H9 (cell line): Measurements from ENCODE around the gene C18orf63. TPM values are rescaled to one million over a fixed set of nuclear protein-coding genes. Genes with fewer than 3 reads are reported as not detected.

ENCODE experiments used
- DNase-seq: peaks from one replicate; pipeline ENCODE4 v3.0.0-alpha.2; 2017
- H2AFZ ChIP-seq: one replicate; pipeline ENCODE4 v1.6.1; 2013; ENCODE audit warnings: mild to moderate bottlenecking, low read length, control low read depth, moderate library complexity
- H2AK5ac ChIP-seq: 2 replicates; pipeline ENCODE4 v1.6.1; 2013; ENCODE audit warnings: low read length, control low read depth, mixed read lengths; ENCODE audit not compliant: insufficient read length
- H2BK120ac ChIP-seq: one replicate; pipeline ENCODE4 v1.6.1; 2013; ENCODE audit warnings: low read depth, mild to moderate bottlenecking, low read length, control low read depth, inconsistent platforms; ENCODE audit not compliant: poor library complexity, severe bottlenecking
- H2BK12ac ChIP-seq: 2 replicates; pipeline ENCODE4 v1.6.1; 2013; ENCODE audit warnings: low read length, control low read depth, mixed read lengths, low read depth; ENCODE audit not compliant: insufficient read length
- H2BK15ac ChIP-seq: 2 replicates; pipeline ENCODE4 v1.6.1; 2013; ENCODE audit warnings: low read depth, low read length, control low read depth
- H2BK20ac ChIP-seq: one replicate; pipeline ENCODE4 v1.6.1; 2013; ENCODE audit warnings: low read depth, mild to moderate bottlenecking, low read length, control low read depth, inconsistent platforms; ENCODE audit not compliant: poor library complexity, severe bottlenecking
- H2BK5ac ChIP-seq: 2 replicates; pipeline ENCODE4 v1.6.1; 2013; ENCODE audit warnings: low read length, control low read depth, mixed read lengths; ENCODE audit not compliant: insufficient read length
- H3K14ac ChIP-seq: 2 replicates; pipeline ENCODE4 v1.6.1; 2013; ENCODE audit warnings: low read length, control low read depth; ENCODE audit not compliant: insufficient read depth
- H3K18ac ChIP-seq: 2 replicates; pipeline ENCODE4 v1.6.1; 2013; ENCODE audit warnings: low read depth, mild to moderate bottlenecking, mixed read lengths, low read length, control low read depth; ENCODE audit not compliant: insufficient read length
- H3K23ac ChIP-seq: 2 replicates; pipeline ENCODE4 v1.6.1; 2013; ENCODE audit warnings: low read length, control low read depth, mixed read lengths, low read depth; ENCODE audit not compliant: insufficient read length
- H3K23me2 ChIP-seq: 2 replicates; pipeline ENCODE4 v1.6.1; 2013; ENCODE audit warnings: low read depth, mild to moderate bottlenecking, mixed read lengths, low read length, control low read depth; ENCODE audit not compliant: insufficient read length, poor library complexity, severe bottlenecking
- H3K27ac ChIP-seq: 2 replicates; pipeline ENCODE4 v1.5.1; 2013; ENCODE audit warnings: low read length, control low read depth, mixed read lengths, low read depth; ENCODE audit not compliant: insufficient read length
- H3K27me3 ChIP-seq: 2 replicates; pipeline ENCODE4 v1.6.1; 2013; ENCODE audit warnings: low read length, control low read depth, inconsistent platforms; ENCODE audit not compliant: insufficient read depth
- H3K4ac ChIP-seq: 2 replicates; pipeline ENCODE4 v1.6.1; 2013; ENCODE audit warnings: low read depth, mild to moderate bottlenecking, control low read depth, inconsistent platforms, low read length, moderate library complexity
- H3K4me1 ChIP-seq: 2 replicates; pipeline ENCODE4 v1.6.1; 2013; ENCODE audit warnings: low read length, control low read depth, inconsistent platforms; ENCODE audit not compliant: insufficient read depth
- H3K4me2 ChIP-seq: 2 replicates; pipeline ENCODE4 v1.6.1; 2013; ENCODE audit warnings: low read length, control low read depth, mixed read lengths; ENCODE audit not compliant: insufficient read length, insufficient read depth
- H3K56ac ChIP-seq: 2 replicates; pipeline ENCODE4 v1.6.1; 2013; ENCODE audit warnings: low read depth, mild to moderate bottlenecking, mixed read lengths, low read length, control low read depth; ENCODE audit not compliant: insufficient read length
- H3K79me1 ChIP-seq: 2 replicates; pipeline ENCODE4 v1.6.1; 2013; ENCODE audit warnings: low read depth, mild to moderate bottlenecking, moderate library complexity, low read length, control low read depth, inconsistent platforms; ENCODE audit not compliant: insufficient read depth, poor library complexity, severe bottlenecking
- H3K79me2 ChIP-seq: 2 replicates; pipeline ENCODE4 v1.6.1; 2013; ENCODE audit warnings: low read length, control low read depth, inconsistent platforms; ENCODE audit not compliant: insufficient read depth
- H3K9ac ChIP-seq: 2 replicates; pipeline ENCODE4 v1.6.1; 2013; ENCODE audit warnings: low read length, control low read depth, mixed read lengths; ENCODE audit not compliant: insufficient read length; ENCODE audit errors: extremely low read depth
- H3K9me3 ChIP-seq: one replicate; pipeline ENCODE4 v1.6.1; 2013; ENCODE audit warnings: low read depth, low read length, inconsistent platforms; ENCODE audit not compliant: control insufficient read depth
- H3T11ph ChIP-seq: one replicate; pipeline ENCODE4 v1.6.1; 2013; ENCODE audit warnings: mild to moderate bottlenecking, low read length, control low read depth, inconsistent platforms
- H4K20me1 ChIP-seq: one replicate; pipeline ENCODE4 v1.6.1; 2013; ENCODE audit not compliant: control insufficient read depth, insufficient read length, insufficient read depth
- H4K5ac ChIP-seq: 2 replicates; pipeline ENCODE4 v1.6.1; 2013; ENCODE audit warnings: low read depth, mild to moderate bottlenecking, mixed read lengths, low read length, control low read depth; ENCODE audit not compliant: insufficient read length
- H4K8ac ChIP-seq: replicated peaks from 2 replicates; pipeline ENCODE4 v1.6.1; 2013; ENCODE audit warnings: low read length, control low read depth, mixed read lengths, low read depth; ENCODE audit not compliant: insufficient read length
- H4K91ac ChIP-seq: 2 replicates; pipeline ENCODE4 v1.6.1; 2013; ENCODE audit warnings: low read depth, mild to moderate bottlenecking, moderate library complexity, mixed read lengths, low read length, control low read depth; ENCODE audit not compliant: insufficient read length
- H3K27ac Mint-ChIP-seq, 3 experiments: 2 replicates in 2 of 3; 3 replicates in 1 of 3; pipeline ENCODE4 v1.8.0; 2020 to 2021; ENCODE audit warnings: mixed read lengths in 3 of 3, mild to moderate bottlenecking in 1 of 3, moderate library complexity in 1 of 3
- H3K27me3 Mint-ChIP-seq: 2 replicates; pipeline ENCODE4 v1.8.0; 2021; ENCODE audit warnings: low read depth, mild to moderate bottlenecking, moderate library complexity, mixed read lengths
- H3K36me3 Mint-ChIP-seq, 3 experiments: 2 replicates in 2 of 3; 3 replicates in 1 of 3; pipeline ENCODE4 v1.8.0; 2020 to 2021; ENCODE audit warnings: low read depth in 3 of 3, mixed read lengths in 3 of 3; ENCODE audit not compliant: insufficient read depth in 1 of 3
- H3K4me1 Mint-ChIP-seq, 2 experiments: 2 replicates each; pipeline ENCODE4 v1.8.0; 2020; ENCODE audit warnings: mixed read lengths in 2 of 2
- H3K4me3 Mint-ChIP-seq, 2 experiments: 2 replicates in 1 of 2; 3 replicates in 1 of 2; pipeline ENCODE4 v1.8.0; 2020 to 2021; ENCODE audit warnings: mild to moderate bottlenecking in 2 of 2, mixed read lengths in 2 of 2, moderate library complexity in 1 of 2
- H3K9me3 Mint-ChIP-seq, 2 experiments: 2 replicates in 1 of 2; 3 replicates in 1 of 2; pipeline ENCODE4 v1.8.0; 2020; ENCODE audit warnings: mild to moderate bottlenecking in 2 of 2, mixed read lengths in 2 of 2, moderate library complexity in 1 of 2
- WGBS: extraction: QIAGEN DNeasy Blood & Tissue Kit; methylation state at CpG from one replicate; pipeline ENCODE4 v1.1.7; 2013; ENCODE audit warnings: missing lambda C conversion rate, low lambda C conversion rate, mixed read lengths; ENCODE audit not compliant: insufficient read length; ENCODE audit errors: extremely low coverage; 5-methylcytosine and 5-hydroxymethylcytosine counted together
- total RNA-seq: library from RNA; stranded (reverse); gene quantifications from 2 replicates; pipeline ENCODE4 v1.2.1, GENCODE V29; 2021
- TF ChIP-seq, protein P1 (sequence below): fragments of 200-600 bp; sonication (generic); conservative IDR thresholded peaks from 3 replicates; pipeline ENCODE4 v1.8.0; 2021; ENCODE audit warnings: antibody characterized with exemption, mild to moderate bottlenecking

Gene C18orf63
- total RNA-seq, 1 experiment from 2014 or later: not detected

DNA sequence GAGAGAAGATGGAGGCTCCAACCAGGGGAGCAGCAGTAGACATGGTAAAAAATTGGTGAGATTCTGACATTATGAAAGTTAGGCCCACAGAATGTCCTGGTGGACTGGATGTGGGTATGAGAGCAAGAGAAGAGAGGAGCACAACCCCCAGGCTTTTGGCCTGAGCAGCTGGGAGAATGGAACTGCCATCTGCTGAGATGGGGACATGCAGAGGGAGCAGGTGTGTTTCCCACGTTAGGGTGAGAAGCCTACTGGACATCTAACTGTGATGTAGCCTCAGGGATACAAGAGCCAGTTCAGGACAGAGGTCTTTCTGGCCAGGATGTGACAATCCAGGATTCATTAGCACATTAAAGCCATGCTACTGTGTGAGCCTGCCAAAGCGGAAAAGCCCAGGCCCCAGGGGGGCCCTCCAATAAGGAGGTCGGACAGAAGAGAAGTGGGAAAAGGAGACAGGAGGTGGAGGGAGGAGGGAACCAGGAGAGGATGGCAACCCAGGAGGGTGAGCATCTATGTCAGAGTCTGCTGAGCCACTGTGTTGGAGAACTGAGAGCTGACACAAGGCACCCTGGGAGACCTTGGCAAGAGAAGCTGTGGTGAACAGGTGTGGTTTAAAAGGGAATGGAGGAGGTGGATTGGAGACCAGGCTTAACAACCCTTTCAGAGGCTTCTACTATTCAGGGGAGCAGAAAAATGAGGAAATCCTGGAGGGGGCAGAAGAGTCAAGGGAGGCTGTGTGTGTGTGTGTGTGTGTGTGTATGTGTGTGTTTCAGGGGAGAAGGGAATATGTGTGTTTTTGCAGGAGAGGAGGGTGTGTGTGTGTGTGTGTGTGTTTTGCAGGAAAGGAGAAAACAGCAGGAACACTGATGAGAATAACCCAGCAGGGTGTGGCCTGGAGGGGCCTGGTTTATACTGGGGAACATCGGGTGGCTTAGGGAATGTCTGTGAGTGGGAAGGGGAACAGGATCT is 34.3 kb upstream of the C18orf63 start:
- no CpG with 5 or more reads among the region's 4 CpGs for WGBS
- Mint-ChIP-seq H3K4me1 (peaks cover 61 to 64% of the 10 kb centered on the region in 2 experiments), H3K27ac (peak overlapping the region; percentile 93 to 94 (median 94)), H3K36me3 (peaks cover 14 to 22% (median 16%) of the 10 kb centered on the region in 3 experiments), H3K4me3 (peak overlapping the region; percentile 26 to 64), H3K9me3 (no peaks in the 10 kb centered on the region), H3K27me3 (no peaks in the 10 kb centered on the region)
- peaks cover 6% of the 10 kb centered on the region for H3K79me1 ChIP-seq
- H3T11ph ChIP-seq: no peak overlapping the region
- no peak overlapping the region for H2BK15ac ChIP-seq
- no peak overlapping the region for H3K14ac ChIP-seq
- no peaks in the 10 kb centered on the region for H3K9me3 ChIP-seq
- H3K23me2 ChIP-seq: no peaks in the 10 kb centered on the region
- H3K18ac ChIP-seq: no peak overlapping the region
- H2BK5ac ChIP-seq: no peak overlapping the region
- TF ChIP-seq, protein P1, sequence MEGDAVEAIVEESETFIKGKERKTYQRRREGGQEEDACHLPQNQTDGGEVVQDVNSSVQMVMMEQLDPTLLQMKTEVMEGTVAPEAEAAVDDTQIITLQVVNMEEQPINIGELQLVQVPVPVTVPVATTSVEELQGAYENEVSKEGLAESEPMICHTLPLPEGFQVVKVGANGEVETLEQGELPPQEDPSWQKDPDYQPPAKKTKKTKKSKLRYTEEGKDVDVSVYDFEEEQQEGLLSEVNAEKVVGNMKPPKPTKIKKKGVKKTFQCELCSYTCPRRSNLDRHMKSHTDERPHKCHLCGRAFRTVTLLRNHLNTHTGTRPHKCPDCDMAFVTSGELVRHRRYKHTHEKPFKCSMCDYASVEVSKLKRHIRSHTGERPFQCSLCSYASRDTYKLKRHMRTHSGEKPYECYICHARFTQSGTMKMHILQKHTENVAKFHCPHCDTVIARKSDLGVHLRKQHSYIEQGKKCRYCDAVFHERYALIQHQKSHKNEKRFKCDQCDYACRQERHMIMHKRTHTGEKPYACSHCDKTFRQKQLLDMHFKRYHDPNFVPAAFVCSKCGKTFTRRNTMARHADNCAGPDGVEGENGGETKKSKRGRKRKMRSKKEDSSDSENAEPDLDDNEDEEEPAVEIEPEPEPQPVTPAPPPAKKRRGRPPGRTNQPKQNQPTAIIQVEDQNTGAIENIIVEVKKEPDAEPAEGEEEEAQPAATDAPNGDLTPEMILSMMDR: no peak
- no peak overlapping the region for H2BK120ac ChIP-seq
- DNase-seq: peak; percentile 86
- peaks cover 31% of the 10 kb centered on the region for H3K4me1 ChIP-seq
- H2BK12ac ChIP-seq: no peak overlapping the region
- no peak overlapping the region for H2BK20ac ChIP-seq
- H4K91ac ChIP-seq: no peak overlapping the region
- H3K27ac ChIP-seq: peak overlapping the region; percentile 84
- H3K27me3 ChIP-seq: no peaks in the 10 kb centered on the region
- H3K4ac ChIP-seq: no peak overlapping the region
- H4K20me1 ChIP-seq: no peaks in the 10 kb centered on the region
- H3K23ac ChIP-seq: no peak overlapping the region
- no peak overlapping the region for H2AFZ ChIP-seq
- H4K5ac ChIP-seq: no peak overlapping the region
- H3K4me2 ChIP-seq: peak overlapping the region; percentile 24
- H3K79me2 ChIP-seq: peaks cover 8% of the 10 kb centered on the region; the same call in 1 of the 2 replicates
- no peak overlapping the region for H3K9ac ChIP-seq
- no peak overlapping the region for H4K8ac ChIP-seq
- H2AK5ac ChIP-seq: no peak overlapping the region
- H3K56ac ChIP-seq: no peak overlapping the region
